HG03196 (cell line): ENCODE data around the gene GZMM.

Experiments used
- ATAC-seq: cut with Tn5 transposase; IDR thresholded peaks from one replicate; pipeline ENCODE4 v1.9.1; 2021; ENCODE audit not compliant: unreplicated experiment

GZMM gene

GRCh38 chr19:558770-559439, 15.1 kb downstream of the GZMM start:
- ATAC-seq: no peak

- no peak for ATAC-seq
These were observed 16.3 kb downstream of the GZMM start for GRCh38 chr19:560121-560520.

- ATAC-seq: no peak
These were observed 22.6 kb downstream of the GZMM start for GRCh38 chr19:566403-566802.

- ATAC-seq: no peak
These were observed 23.0 kb downstream of the GZMM start for GRCh38 chr19:566844-567243.

- ATAC-seq: no peak
These were observed 23.5 kb downstream of the GZMM start for GRCh38 chr19:567296-567900.

GRCh38 chr19:570251-570686, 26.4 kb downstream of the GZMM start:
- no peak for ATAC-seq

GRCh38 chr19:570937-571565, 27.2 kb downstream of the GZMM start:
- ATAC-seq: no peak

GRCh38 chr19:571566-571974, 27.7 kb downstream of the GZMM start:
- no peak for ATAC-seq

- peak; percentile 70 for ATAC-seq
These were observed 28.4 kb downstream of the GZMM start, which contains the start of gene BSG for GRCh38 chr19:572140-572742. TSS of gene BSG (plus strand) at chr19:572596. CDS start at chr19:572635, 39 bp downstream.

GRCh38 chr19:572743-573518, 29.1 kb downstream of the GZMM start:
- peak; percentile 22 for ATAC-seq

GRCh38 chr19:573519-573825, 29.6 kb downstream of the GZMM start:
- no peak for ATAC-seq

GRCh38 chr19:574658-575526, 31.0 kb downstream of the GZMM start:
- ATAC-seq: no peak

GRCh38 chr19:575527-576506, 32.0 kb downstream of the GZMM start:
- ATAC-seq: no peak

GRCh38 chr19:576768-577438, 33.0 kb downstream of the GZMM start:
- ATAC-seq: no peak

- ATAC-seq: no peak
These were observed 33.9 kb downstream of the GZMM start for GRCh38 chr19:577439-578392.

GRCh38 chr19:579111-579841, 35.4 kb downstream of the GZMM start:
- ATAC-seq: no peak

GRCh38 chr19:579842-580155, 35.9 kb downstream of the GZMM start:
- ATAC-seq: no peak
